Articular chondrocyte of knee joint (primary cell): Measurements from ENCODE around the gene HPN. TPM values are rescaled to one million over a fixed set of nuclear protein-coding genes. Genes with fewer than 3 reads are reported as not detected.

Experiments
- total RNA-seq: library from RNA; depleted of rRNA; stranded (reverse); fragments of >200 nt; gene quantifications from 2 replicates; pipeline ENCODE4 v1.2.3, GENCODE V29; 2012

HPN gene
- 0.32 and 0.39 TPM in 2 replicates for total RNA-seq

DNA sequence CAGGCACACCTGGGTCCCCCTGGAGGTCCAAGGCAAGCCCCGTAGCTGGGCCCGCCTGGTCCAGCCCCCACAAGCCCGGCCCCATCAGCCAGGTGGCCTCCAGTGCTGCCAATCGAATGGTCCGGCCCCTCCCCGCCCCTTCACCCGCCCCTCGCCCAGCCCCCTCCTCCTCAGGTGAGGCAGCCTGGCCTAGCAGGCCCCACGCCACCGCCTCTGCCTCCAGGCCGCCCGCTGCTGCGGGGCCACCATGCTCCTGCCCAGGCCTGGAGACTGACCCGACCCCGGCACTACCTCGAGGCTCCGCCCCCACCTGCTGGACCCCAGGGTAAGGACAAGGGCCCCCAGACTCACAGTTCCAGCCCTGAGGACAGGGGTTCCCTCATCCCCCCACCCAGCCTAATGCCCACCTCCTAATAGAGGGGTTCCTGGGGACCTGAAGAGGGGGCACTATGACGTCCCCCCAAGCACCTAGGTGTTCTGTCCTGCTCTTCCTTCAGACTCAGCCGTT, at the start of gene HPN:
HPN (plus strand) TSS at position 174 of the 508 bp plus-strand sequence. CDS start 786 bp downstream, outside the sequence.

DNA sequence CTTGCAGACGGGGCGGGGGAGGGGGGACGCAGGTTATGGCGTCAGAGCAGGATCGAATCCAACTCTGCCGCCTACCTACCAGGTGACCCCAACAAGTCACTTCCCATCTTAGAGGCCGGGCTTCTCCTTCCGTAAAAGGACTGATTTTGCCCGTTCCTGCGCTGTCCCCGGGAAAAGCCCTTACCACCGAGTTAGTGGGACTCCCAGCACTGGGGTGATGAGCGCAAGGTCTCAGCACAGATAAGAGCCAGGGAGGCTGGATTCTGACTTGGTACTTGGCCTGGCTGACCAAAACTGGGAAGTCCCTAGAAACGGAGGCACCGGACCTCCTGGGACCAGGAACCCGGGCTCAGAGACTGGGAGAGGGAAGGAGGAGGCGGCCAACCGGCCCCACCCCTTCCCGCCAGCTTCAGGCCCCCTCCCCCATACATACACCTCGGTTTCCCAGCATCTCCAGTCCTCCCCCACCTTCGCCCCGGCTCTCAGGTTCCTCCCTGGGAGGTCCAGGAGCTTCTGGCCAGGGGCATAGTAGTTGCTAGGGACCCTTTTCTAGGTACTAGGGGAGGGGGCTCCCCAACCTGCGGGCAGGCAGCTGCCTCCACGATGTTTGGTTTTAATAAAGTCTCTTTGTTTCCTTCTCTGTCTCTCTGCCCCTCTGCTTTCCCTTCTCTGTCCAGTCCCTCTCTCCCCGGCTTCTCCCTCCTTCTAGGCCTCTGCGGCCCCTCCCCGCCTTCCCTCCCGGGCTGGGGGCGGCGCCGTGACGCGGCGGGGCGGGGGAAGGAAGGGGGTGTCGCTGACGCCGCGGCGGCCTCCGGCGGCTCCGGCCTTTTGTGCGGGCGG, 41.8 kb upstream of the HPN start, which contains the start of gene GRAMD1A:
GRAMD1A (plus strand) TSS at position 826 of the 840 bp plus-strand sequence. CDS start 156 bp downstream, outside the sequence.

DNA sequence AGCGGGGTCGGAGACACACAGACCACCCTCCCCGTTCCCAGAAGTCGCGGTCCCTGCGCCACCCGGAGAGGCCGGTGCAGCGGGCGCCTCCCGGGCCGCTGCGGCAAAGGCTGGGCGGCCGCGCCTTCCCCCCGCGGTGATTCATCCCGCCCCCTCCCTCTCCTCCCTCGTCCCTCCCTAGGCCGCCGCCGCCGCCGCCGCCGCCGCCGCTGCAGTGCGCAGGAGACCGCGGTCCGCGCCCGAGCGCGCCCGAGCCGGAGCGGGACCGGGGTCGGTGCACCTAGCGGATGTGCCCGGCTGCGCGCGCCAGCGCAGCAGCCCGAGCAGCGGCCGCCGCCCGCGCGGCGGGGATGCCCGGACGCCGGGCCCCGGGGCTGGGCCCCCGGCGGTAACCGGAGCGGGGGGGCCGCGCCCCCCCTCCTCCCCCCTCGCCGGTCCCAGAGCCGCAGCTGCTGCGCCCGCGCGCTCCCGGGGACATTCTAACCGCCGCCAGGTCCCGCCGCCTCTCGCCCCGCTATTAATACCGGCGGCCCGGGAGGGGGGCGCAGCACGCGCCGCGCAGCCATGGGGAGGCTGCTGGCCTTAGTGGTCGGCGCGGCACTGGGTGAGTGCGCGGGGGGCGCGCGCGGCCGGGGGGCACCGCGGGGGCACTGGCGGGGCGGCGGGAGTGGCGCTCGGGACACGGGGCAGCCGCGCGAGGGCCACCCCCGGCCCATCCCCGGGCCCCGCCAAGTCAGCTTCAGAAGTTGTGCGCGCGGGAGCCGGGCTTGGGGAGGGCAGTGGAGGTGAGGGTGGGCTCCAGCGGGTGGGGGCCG, 11.1 kb upstream of the HPN start, which contains the start of gene SCN1B:
SCN1B (plus strand) TSS at position 214 of the 815 bp plus-strand sequence; CDS start at position 565, 351 bp downstream.

DNA sequence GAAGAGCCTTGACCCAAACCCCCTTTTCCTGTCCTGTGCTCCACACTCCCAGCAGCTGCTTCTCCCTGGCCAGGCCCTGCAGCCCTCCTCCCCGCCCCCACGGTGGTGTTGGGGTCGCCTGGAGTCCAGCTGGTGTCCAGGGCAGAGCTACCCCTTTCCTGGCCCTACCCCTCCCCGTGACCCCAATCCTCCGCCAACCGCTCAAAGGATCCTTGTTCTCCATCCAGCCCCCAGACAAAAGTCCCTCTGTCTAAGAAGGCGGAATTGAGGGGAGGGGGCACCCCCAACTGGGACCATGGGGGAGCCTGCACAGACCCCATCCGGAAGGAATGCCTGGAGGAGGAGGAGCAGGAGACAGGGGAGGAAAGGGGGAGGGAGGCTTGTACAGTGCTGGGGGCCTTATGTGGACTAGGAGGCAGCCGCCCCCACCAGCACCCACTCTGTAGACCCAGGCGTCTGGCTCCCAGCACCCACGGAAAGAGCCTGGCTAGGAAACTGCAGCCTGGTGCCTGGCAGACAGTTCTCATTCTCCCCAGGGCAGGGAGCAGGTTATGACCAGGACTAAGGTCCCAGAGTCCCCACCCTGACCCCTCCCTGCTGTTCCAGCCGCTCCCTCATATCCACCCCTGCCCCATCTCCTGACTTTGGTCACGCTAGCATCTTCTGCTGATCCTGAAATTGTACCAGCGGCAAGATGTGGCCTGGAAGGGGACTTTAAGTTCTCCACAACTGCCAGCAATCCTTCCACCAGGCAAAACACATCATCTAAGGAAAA, 73.8 kb downstream of the HPN start, which contains the start of gene FXYD3:
FXYD3 (plus strand) TSS at position 647 of the 775 bp plus-strand sequence. CDS start 3,554 bp downstream, outside the sequence.

Other genes with a start within 250 kb of the HPN start
- gene ZNF30, start 114.8 kb upstream of the HPN start, total RNA-seq: 3.7 and 4.5 TPM in 2 replicates
- gene ZNF792, start 77.5 kb upstream of the HPN start, total RNA-seq: 5.1 and 5.5 TPM in 2 replicates
- gene GRAMD1A, start 41.4 kb upstream of the HPN start, total RNA-seq: 23.9 and 27.3 TPM in 2 replicates
- gene SCN1B, start 11.3 kb upstream of the HPN start, total RNA-seq: 17.2 and 17.6 TPM in 2 replicates
- not detected in 2 replicates for gene FXYD3, start 74.1 kb downstream of the HPN start, total RNA-seq
- not detected in 2 replicates for gene LGI4, start 93.3 kb downstream of the HPN start, total RNA-seq
- gene FXYD1, start 97.1 kb downstream of the HPN start, total RNA-seq: 0.32 and 0.52 TPM in 2 replicates
- not detected in 2 replicates for gene FXYD7, start 101.5 kb downstream of the HPN start, total RNA-seq
- 46.0 and 64.4 TPM in 2 replicates for gene FXYD5, start 113.0 kb downstream of the HPN start, total RNA-seq
- not detected in 2 replicates for gene FAM187B, start 187.0 kb downstream of the HPN start, total RNA-seq
- 0.11 and 0.13 TPM in 2 replicates for gene LSR, start 207.3 kb downstream of the HPN start, total RNA-seq
- gene USF2, start 227.2 kb downstream of the HPN start, total RNA-seq: 45.9 and 51.5 TPM in 2 replicates
- gene HAMP, start 240.8 kb downstream of the HPN start, total RNA-seq: under 0.01 TPM in 1 of 2 replicates, not detected in the other